22Rv1 (cell line): ENCODE measurements around the gene ZNF212.

Experiments used
- ZFX ChIP-seq: fragments of 450-650 bp; IDR thresholded peaks from 2 replicates; pipeline ENCODE4 v1.6.1; 2017; ENCODE audit warnings: antibody characterized with exemption, borderline replicate concordance
- TF ChIP-seq, protein P1 (sequence below): fragments of 450-650 bp; IDR thresholded peaks from 2 replicates; pipeline ENCODE4 v1.5.1; 2017; ENCODE audit warnings: mild to moderate bottlenecking

- no peak for TF ChIP-seq ZFX
- TF ChIP-seq, protein P1, sequence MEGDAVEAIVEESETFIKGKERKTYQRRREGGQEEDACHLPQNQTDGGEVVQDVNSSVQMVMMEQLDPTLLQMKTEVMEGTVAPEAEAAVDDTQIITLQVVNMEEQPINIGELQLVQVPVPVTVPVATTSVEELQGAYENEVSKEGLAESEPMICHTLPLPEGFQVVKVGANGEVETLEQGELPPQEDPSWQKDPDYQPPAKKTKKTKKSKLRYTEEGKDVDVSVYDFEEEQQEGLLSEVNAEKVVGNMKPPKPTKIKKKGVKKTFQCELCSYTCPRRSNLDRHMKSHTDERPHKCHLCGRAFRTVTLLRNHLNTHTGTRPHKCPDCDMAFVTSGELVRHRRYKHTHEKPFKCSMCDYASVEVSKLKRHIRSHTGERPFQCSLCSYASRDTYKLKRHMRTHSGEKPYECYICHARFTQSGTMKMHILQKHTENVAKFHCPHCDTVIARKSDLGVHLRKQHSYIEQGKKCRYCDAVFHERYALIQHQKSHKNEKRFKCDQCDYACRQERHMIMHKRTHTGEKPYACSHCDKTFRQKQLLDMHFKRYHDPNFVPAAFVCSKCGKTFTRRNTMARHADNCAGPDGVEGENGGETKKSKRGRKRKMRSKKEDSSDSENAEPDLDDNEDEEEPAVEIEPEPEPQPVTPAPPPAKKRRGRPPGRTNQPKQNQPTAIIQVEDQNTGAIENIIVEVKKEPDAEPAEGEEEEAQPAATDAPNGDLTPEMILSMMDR = no peak
Observed at GRCh38 chr7:149267733-149268132, 28.3 kb downstream of the ZNF212 start.
